ENCODE measurements around the gene ITGB7.
"Not testable (repeated sequence)": the region's sequence is repeated elsewhere in the genome, so short reads cannot be mapped to it uniquely, and the experiment has no call there.

Gene ITGB7

GRCh38 chr12:53169644-53170043 lies 37.4 kb downstream of the ITGB7 start:
- H3K27me3 ChIP-seq: no peaks in the 10 kb centered on the region
- H3K4me1 ChIP-seq (ENCODE audit: control insufficient read depth in 1 of 2, insufficient read depth in 1 of 2, low read depth in 1 of 2, low read length in 1 of 2): no peaks in the 10 kb centered on the region
- H3K4me3 ChIP-seq (ENCODE audit: low read depth in 1 of 2, low read length in 1 of 2): no peak overlapping the region
- H3K36me3 ChIP-seq: peaks cover 53% of the 10 kb centered on the region
- no peak overlapping the region for H3K27ac ChIP-seq
- no peak for TF ChIP-seq CTCF (IDR thresholded peaks at IDR 0.05)
- H3K9me3 ChIP-seq: no peaks in the 10 kb centered on the region

- Histone ChIP-seq H3K4me1 (ENCODE audit: control insufficient read depth in 1 of 2, insufficient read depth in 1 of 2, low read depth in 1 of 2, low read length in 1 of 2) (no peaks in the 10 kb centered on the region), H3K4me3 (ENCODE audit: low read depth in 1 of 2, low read length in 1 of 2) (no peak overlapping the region), H3K27ac (no peak overlapping the region), H3K36me3 (peaks cover 37% of the 10 kb centered on the region), H3K9me3 (no peaks in the 10 kb centered on the region), H3K27me3 (no peaks in the 10 kb centered on the region)
- no peak for TF ChIP-seq CTCF (IDR thresholded peaks at IDR 0.05)
Measured at GRCh38 chr12:53166837-53167236, 40.2 kb downstream of the ITGB7 start.

- H3K36me3 ChIP-seq: peaks cover 43% of the 10 kb centered on the region
- not testable (repeated sequence) for H3K27ac ChIP-seq; H3K9me3 ChIP-seq; H3K27me3 ChIP-seq; H3K4me1 ChIP-seq (ENCODE audit: control insufficient read depth in 1 of 2, insufficient read depth in 1 of 2, low read depth in 1 of 2, low read length in 1 of 2); H3K4me3 ChIP-seq (ENCODE audit: low read depth in 1 of 2, low read length in 1 of 2)
Measured at GRCh38 chr12:53163008-53163407, 44.0 kb downstream of the ITGB7 start.

GRCh38 chr12:53161119-53161911 lies 45.7 kb downstream of the ITGB7 start:
- H3K36me3 ChIP-seq: peaks cover 41% of the 10 kb centered on the region
- no peak for TF ChIP-seq CTCF (IDR thresholded peaks at IDR 0.05)
- no peak overlapping the region for H3K4me3 ChIP-seq (ENCODE audit: low read depth in 1 of 2, low read length in 1 of 2)
- no peaks in the 10 kb centered on the region for H3K9me3 ChIP-seq
- no peaks in the 10 kb centered on the region for H3K4me1 ChIP-seq (ENCODE audit: control insufficient read depth in 1 of 2, insufficient read depth in 1 of 2, low read depth in 1 of 2, low read length in 1 of 2)
- no peaks in the 10 kb centered on the region for H3K27me3 ChIP-seq
- no peak overlapping the region for H3K27ac ChIP-seq

GRCh38 chr12:53160673-53161072 lies 46.4 kb downstream of the ITGB7 start:
- H3K36me3 ChIP-seq: peaks cover 38% of the 10 kb centered on the region
- TF ChIP-seq CTCF (IDR thresholded peaks at IDR 0.05): no peak

GRCh38 chr12:53160000-53160399 lies 47.1 kb downstream of the ITGB7 start:
- no peak for TF ChIP-seq CTCF (IDR thresholded peaks at IDR 0.05)
- Histone ChIP-seq H3K36me3 (peaks cover 38% of the 10 kb centered on the region), H3K4me1 (ENCODE audit: control insufficient read depth in 1 of 2, insufficient read depth in 1 of 2, low read depth in 1 of 2, low read length in 1 of 2) (no peaks in the 10 kb centered on the region), H3K9me3 (no peaks in the 10 kb centered on the region), H3K27ac (no peak overlapping the region), H3K27me3 (no peaks in the 10 kb centered on the region), H3K4me3 (ENCODE audit: low read depth in 1 of 2, low read length in 1 of 2) (no peak overlapping the region)

More at GRCh38 chr12:53160673-53161072, 46.4 kb downstream of the ITGB7 start:
- H3K27me3 ChIP-seq: no peaks in the 10 kb centered on the region
- H3K4me3 ChIP-seq (ENCODE audit: low read depth in 1 of 2, low read length in 1 of 2): no peak overlapping the region
- H3K27ac ChIP-seq: no peak overlapping the region
- H3K9me3 ChIP-seq: no peaks in the 10 kb centered on the region
- no peaks in the 10 kb centered on the region for H3K4me1 ChIP-seq (ENCODE audit: control insufficient read depth in 1 of 2, insufficient read depth in 1 of 2, low read depth in 1 of 2, low read length in 1 of 2)
